ENCODE results near the gene IGF1R.

DNA sequence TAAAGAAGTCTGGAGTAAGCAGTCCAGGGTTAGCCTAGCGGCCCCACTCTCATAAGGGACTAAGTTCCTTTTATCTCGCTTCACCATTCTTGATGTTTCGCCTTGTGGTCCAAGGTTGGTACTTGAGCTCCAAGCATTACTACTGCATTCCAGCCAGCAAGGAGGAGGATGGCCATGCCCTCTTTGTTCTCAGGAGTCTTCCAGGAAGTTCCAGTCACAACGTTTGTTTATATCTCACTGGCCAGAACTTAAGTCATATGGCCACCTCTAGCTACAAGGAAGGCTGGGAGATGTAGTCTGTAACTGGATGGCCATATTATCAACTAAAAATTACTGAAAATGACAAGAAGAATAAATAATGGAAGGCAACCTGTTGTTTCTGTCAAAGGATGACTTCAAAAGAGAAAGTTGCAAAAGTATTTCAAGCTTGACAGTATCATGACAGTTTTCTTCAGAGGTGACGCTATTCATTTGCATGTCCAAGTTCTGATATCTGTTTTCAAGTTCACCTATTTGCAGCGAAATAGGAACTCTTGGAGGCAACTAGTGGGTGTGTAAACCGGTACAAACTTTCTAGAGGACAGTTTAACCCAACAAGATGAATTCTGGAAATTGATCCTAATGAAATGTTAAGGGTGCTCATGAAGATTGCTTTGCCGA, 240.6 kb downstream of the IGF1R start:
- TF ChIP-seq, protein P1, sequence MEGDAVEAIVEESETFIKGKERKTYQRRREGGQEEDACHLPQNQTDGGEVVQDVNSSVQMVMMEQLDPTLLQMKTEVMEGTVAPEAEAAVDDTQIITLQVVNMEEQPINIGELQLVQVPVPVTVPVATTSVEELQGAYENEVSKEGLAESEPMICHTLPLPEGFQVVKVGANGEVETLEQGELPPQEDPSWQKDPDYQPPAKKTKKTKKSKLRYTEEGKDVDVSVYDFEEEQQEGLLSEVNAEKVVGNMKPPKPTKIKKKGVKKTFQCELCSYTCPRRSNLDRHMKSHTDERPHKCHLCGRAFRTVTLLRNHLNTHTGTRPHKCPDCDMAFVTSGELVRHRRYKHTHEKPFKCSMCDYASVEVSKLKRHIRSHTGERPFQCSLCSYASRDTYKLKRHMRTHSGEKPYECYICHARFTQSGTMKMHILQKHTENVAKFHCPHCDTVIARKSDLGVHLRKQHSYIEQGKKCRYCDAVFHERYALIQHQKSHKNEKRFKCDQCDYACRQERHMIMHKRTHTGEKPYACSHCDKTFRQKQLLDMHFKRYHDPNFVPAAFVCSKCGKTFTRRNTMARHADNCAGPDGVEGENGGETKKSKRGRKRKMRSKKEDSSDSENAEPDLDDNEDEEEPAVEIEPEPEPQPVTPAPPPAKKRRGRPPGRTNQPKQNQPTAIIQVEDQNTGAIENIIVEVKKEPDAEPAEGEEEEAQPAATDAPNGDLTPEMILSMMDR (IDR thresholded peaks at IDR 0.05; ENCODE audit: insufficient read depth, low read length), result no peak
- no peak for TF ChIP-seq SPI1 (IDR thresholded peaks at IDR 0.05; ENCODE audit: borderline replicate concordance, low read depth)
